ENCODE results near the gene PLAGL2. TPM values are rescaled to one million over a fixed set of nuclear protein-coding genes. Genes with fewer than 3 reads are reported as not detected.

The PLAGL2 gene
- total and polyA plus RNA-seq, 2 of the 4 experiments (the other 2 are of a cell fraction): 2.9 to 7.7 TPM

DNA sequence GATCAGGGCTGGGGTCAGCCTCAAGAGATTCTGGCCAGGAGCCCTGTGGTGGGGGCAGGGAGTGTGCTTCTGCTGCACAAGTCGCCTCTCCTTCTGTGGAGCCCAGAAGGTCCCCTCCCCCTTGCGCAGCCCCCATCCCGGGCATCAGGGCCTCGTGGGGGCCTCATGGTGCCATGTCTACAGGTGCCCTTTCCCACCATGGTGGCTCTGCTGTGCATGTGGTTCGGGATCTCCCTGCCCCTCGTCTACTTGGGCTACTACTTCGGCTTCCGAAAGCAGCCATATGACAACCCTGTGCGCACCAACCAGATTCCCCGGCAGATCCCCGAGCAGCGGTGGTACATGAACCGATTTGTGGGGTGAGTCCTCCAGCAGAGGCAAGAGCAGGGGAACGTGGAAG, 49.9 kb downstream of the PLAGL2 start:
- BruUV-seq (replicated peaks): no TSS peak
- no peak for ATAC-seq (ENCODE audit: low read depth)
- H3K4me3 ChIP-seq (ENCODE audit: insufficient read depth, low read depth, low read length): no peak overlapping the region
- H3K9me3 ChIP-seq (ENCODE audit: control insufficient read depth, insufficient read depth, low read length): no peaks in the 10 kb centered on the region
- in situ Hi-C loops (cut with MboI; ENCODE audit: low sequenced_read_pairs): no loop called here
- H4K5ac ChIP-seq (ENCODE audit: low read depth, low read length): no peak overlapping the region
- no peak overlapping the region for H3K9ac ChIP-seq (ENCODE audit: low read depth, low read length)
- H3K56ac ChIP-seq (ENCODE audit: extremely low read depth, insufficient read depth, low read length): no peak overlapping the region
- H3K27ac ChIP-seq (ENCODE audit: insufficient read depth, low read length): no peak overlapping the region
- H2AK5ac ChIP-seq (ENCODE audit: low read depth, low read length): no peak overlapping the region
- H2AFZ ChIP-seq (replicated peaks; ENCODE audit: low read length, poor library complexity): no peak overlapping the region
- H2BK5ac ChIP-seq (ENCODE audit: low read depth, low read length, poor library complexity, severe bottlenecking): no peak overlapping the region
- H3K79me1 ChIP-seq (ENCODE audit: low read depth in 1 of 2, low read length in 2 of 2): peaks cover 0 to 23% of the 10 kb centered on the region in 2 experiments; a peak in 2 of 4 replicates
- H2AK9ac ChIP-seq (replicated peaks; ENCODE audit: low read depth, low read length, poor library complexity): no peak overlapping the region
- peaks cover 26% of the 10 kb centered on the region; the same call in 1 of the 2 replicates for H3K9me1 ChIP-seq (ENCODE audit: insufficient read depth, low read length)
- H3K18ac ChIP-seq (ENCODE audit: low read depth, low read length): no peak overlapping the region
- H4K8ac ChIP-seq (ENCODE audit: low read depth in 2 of 2, low read length in 2 of 2): no peak overlapping the region
- no peak for TF ChIP-seq RCOR1 (IDR thresholded peaks at IDR 0.05; ENCODE audit: insufficient replicate concordance, low read length)
- POLR2A ChIA-PET (ENCODE audit: unreplicated experiment): no interaction called here
- no peak overlapping the region for H3K4ac ChIP-seq (ENCODE audit: low read depth, low read length)
- CTCF ChIA-PET: no interaction called here
- intact Hi-C loops (cut with micrococcal nuclease): no loop called here
- dilution Hi-C loops (cut with HindIII; ENCODE audit: low sequenced_read_pairs, unreplicated experiment): no loop called here
- no peak overlapping the region for H2BK15ac ChIP-seq (ENCODE audit: low read depth, low read length)
- no peak overlapping the region for H2BK120ac ChIP-seq (ENCODE audit: low read depth, low read length)
- WGBS, 2 experiments (ENCODE audit: extremely low coverage in 2 of 2, insufficient read length in 1 of 2): 98% methylated on average over 8 of the region's 14 CpGs; no CpG with 5 or more reads in 1 of the 2 experiments
- H3K4me2 ChIP-seq (ENCODE audit: low read depth, low read length): no peak overlapping the region
- no peak overlapping the region for H4K91ac ChIP-seq (ENCODE audit: insufficient read depth, low read depth, low read length)
- H3K14ac ChIP-seq (replicated peaks; ENCODE audit: low read depth, low read length): no peak overlapping the region
- H3K27me3 ChIP-seq (ENCODE audit: control insufficient read depth, insufficient read depth, low read length): no peaks in the 10 kb centered on the region
- no peak overlapping the region for H2BK20ac ChIP-seq (ENCODE audit: low read depth, low read length)
- H3K4me1 ChIP-seq (ENCODE audit: control insufficient read depth, insufficient read depth, low read length): peaks cover 7% of the 10 kb centered on the region; the same call in 1 of the 2 replicates
- no peak overlapping the region for H3K23ac ChIP-seq (ENCODE audit: low read depth, low read length)
- DNase-seq: no peak
- peaks cover 6% of the 10 kb centered on the region for H4K20me1 ChIP-seq (ENCODE audit: insufficient read depth, low read length)
- peaks cover 64% of the 10 kb centered on the region for H3K36me3 ChIP-seq (ENCODE audit: control insufficient read depth, insufficient read depth, low read length)

Data from IMR-90 (cell line).